ENCODE results near the gene OR9A4.

GRCh38 chr7:141920281-141920680, 4.1 kb downstream of the OR9A4 start:
- TF ChIP-seq, protein P1, sequence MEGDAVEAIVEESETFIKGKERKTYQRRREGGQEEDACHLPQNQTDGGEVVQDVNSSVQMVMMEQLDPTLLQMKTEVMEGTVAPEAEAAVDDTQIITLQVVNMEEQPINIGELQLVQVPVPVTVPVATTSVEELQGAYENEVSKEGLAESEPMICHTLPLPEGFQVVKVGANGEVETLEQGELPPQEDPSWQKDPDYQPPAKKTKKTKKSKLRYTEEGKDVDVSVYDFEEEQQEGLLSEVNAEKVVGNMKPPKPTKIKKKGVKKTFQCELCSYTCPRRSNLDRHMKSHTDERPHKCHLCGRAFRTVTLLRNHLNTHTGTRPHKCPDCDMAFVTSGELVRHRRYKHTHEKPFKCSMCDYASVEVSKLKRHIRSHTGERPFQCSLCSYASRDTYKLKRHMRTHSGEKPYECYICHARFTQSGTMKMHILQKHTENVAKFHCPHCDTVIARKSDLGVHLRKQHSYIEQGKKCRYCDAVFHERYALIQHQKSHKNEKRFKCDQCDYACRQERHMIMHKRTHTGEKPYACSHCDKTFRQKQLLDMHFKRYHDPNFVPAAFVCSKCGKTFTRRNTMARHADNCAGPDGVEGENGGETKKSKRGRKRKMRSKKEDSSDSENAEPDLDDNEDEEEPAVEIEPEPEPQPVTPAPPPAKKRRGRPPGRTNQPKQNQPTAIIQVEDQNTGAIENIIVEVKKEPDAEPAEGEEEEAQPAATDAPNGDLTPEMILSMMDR (conservative IDR thresholded peaks at IDR 0.05; ENCODE audit: low read depth, low read length), result no peak
- TF ChIP-seq EZH2 (IDR thresholded peaks at IDR 0.05; ENCODE audit: borderline replicate concordance, low read depth, low read length, poor library complexity, severe bottlenecking), result no peak
